K562 (cell line): ENCODE data around the gene FBXO36. TPM values are rescaled to one million over a fixed set of nuclear protein-coding genes. Genes with fewer than 3 reads are reported as not detected.

Experiments used
- ARID3A ChIP-seq: IDR thresholded peaks from 2 replicates; pipeline ENCODE4 v1.6.1; 2012; ENCODE audit warnings: low read depth, low read length, improper control_type of control experiment, borderline replicate concordance
- FOXA3 ChIP-seq, 2 experiments: fragments of 450-650 bp in 1 of 2; sonication (generic) in 1 of 2; formaldehyde crosslinking; IDR thresholded peaks in 1 of 2; conservative IDR thresholded peaks in 1 of 2; 2 replicates each; pipeline versions ENCODE4 v1.4.0 to v1.8.0; 2020 to 2022; ENCODE audit warnings: mild to moderate bottlenecking in 2 of 2, missing genetic modification reagents in 1 of 2
- HNRNPL ChIP-seq: fragments of 200-400 bp; formaldehyde crosslinking; IDR thresholded peaks from 2 replicates; pipeline ENCODE4 v1.6.1; 2017; ENCODE audit warnings: low read depth, mild to moderate bottlenecking, low read length
- MAFG ChIP-seq: fragments of 450-650 bp; conservative IDR thresholded peaks from 2 replicates; pipeline ENCODE4 v1.6.1; 2016; ENCODE audit warnings: missing genetic modification characterization, missing compliant biosample characterization
- SP2 ChIP-seq: IDR thresholded peaks from 2 replicates; pipeline ENCODE4 v1.6.1; 2011; ENCODE audit warnings: mild to moderate bottlenecking, low read depth, low read length, moderate library complexity; ENCODE audit not compliant: poor library complexity, severe bottlenecking; ENCODE audit errors: extremely low read depth
- STAT5A ChIP-seq: IDR thresholded peaks from 2 replicates; pipeline ENCODE4 v1.6.1; 2012; ENCODE audit warnings: low read length, inconsistent platforms, borderline replicate concordance
- polyA plus RNA-seq, 8 experiments: library from polyadenylated mRNA; depleted of rRNA in 4 of 8; stranded (reverse) in 5 of 8; unstranded in 3 of 8; fragments of >200 nt; fragmentation: Nextera tagmentation in 2 of 8; fragmentation: Illumina TruSeq in 1 of 8; extraction: Ambion mirVana in 2 of 8; extraction: Trizol in 1 of 8; gene quantifications; 2 replicates each; pipeline versions ENCODE4 v1.2.1 to v1.2.3, GENCODE V29; 2011 to 2014; ENCODE audit warnings: inconsistent platforms in 1 of 8, missing spikeins in 1 of 8
- total RNA-seq, 7 experiments: library from RNA; depleted of rRNA in 6 of 7; stranded (reverse); fragments of >200 nt in 6 of 7; fragmentation: Illumina TruSeq in 2 of 7; extraction: Trizol in 2 of 7; gene quantifications; 2 replicates each; pipeline versions ENCODE4 v1.2.1 to v1.2.3, GENCODE V29; 2011 to 2021; ENCODE audit warnings: low replicate concordance in 1 of 7
- TF ChIP-seq, protein P1 (sequence below): fragments of 250-450 bp; sonication (Bioruptor Pico); IDR thresholded peaks from 2 replicates; pipeline ENCODE4 v1.8.0; 2021; ENCODE audit warnings: borderline replicate concordance, mild to moderate bottlenecking, moderate library complexity; ENCODE audit not compliant: poor library complexity, severe bottlenecking
- TF ChIP-seq, protein P2 (sequence below), 3 experiments: fragments of 200-800 bp in 1 of 3; fragments of 250-450 bp in 1 of 3; fragments of 450-650 bp in 1 of 3; sonication (Bioruptor Pico) in 1 of 3; sonication (Bioruptor generic) in 1 of 3; formaldehyde crosslinking in 1 of 3; IDR thresholded peaks; 2 replicates each; pipeline versions ENCODE4 v1.6.1 to v1.8.0; 2016 to 2022; ENCODE audit warnings: mild to moderate bottlenecking in 2 of 3, missing genetic modification characterization in 2 of 3, missing compliant biosample characterization in 1 of 3, moderate library complexity in 1 of 3
- TF ChIP-seq, protein P3 (sequence below): sonication (generic); formaldehyde crosslinking; IDR thresholded peaks from 2 replicates; pipeline ENCODE4 v1.8.0; 2023; ENCODE audit warnings: mild to moderate bottlenecking, missing genetic modification reagents
- TF ChIP-seq, protein P4 (sequence below): sonication (generic); formaldehyde crosslinking; IDR thresholded peaks from 2 replicates; pipeline ENCODE4 v1.8.0; 2022; ENCODE audit warnings: mild to moderate bottlenecking, missing genetic modification reagents

The FBXO36 gene
- total and polyA plus RNA-seq, 9 of the 15 experiments (the other 6 are each of a cell fraction or from before 2014, with no cell fraction given) = 0.40 to 0.91 (median 0.58) TPM

DNA sequence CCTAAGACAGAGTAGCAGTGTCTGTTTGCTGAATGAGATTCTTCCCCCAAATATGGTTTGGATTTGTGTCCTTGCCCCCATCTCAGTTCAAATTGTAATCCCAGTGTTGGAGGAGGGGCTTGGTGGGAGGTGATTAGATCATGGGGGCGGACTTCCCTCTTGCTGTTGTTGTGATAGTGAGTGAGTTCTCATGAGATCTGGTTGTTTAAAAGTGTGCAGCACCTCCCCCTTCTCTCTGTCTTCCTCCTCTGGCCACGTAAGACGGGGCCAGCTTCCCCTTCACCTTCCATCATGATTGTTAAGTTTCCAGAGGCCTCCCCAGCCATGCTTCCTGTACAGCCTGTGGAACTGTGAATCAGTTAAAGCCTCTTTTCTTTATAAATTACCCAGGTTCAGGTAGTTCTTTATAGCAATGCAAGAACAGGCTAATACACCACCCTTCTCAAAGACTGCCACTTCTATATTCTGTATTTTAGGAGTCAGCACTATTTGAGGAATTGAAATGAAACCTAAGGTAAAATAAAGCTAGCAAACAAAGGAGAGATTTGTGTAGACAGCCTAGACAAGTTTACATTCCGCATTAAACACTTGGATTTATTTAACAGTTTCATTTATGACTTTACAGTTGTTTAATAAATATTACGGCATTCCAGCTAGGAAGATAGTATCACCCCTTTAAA is 21.6 kb downstream of the FBXO36 start (continued):
- TF ChIP-seq, protein P1, sequence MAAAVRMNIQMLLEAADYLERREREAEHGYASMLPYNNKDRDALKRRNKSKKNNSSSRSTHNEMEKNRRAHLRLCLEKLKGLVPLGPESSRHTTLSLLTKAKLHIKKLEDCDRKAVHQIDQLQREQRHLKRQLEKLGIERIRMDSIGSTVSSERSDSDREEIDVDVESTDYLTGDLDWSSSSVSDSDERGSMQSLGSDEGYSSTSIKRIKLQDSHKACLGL = no peak
- TF ChIP-seq MAFG (tag) (0 out of 2 replicates have a peak, but pooled peaks have one; percentile 31), FOXA3 (CRISPR knock-in tag; conservative IDR thresholded peaks at IDR 0.05 in 1 of 2, IDR thresholded peaks at IDR 0.05 in 1 of 2) (no peak), HNRNPL (no peak), STAT5A (no peak), ARID3A (no peak), SP2 (no peak)
- TF ChIP-seq, protein P2, sequence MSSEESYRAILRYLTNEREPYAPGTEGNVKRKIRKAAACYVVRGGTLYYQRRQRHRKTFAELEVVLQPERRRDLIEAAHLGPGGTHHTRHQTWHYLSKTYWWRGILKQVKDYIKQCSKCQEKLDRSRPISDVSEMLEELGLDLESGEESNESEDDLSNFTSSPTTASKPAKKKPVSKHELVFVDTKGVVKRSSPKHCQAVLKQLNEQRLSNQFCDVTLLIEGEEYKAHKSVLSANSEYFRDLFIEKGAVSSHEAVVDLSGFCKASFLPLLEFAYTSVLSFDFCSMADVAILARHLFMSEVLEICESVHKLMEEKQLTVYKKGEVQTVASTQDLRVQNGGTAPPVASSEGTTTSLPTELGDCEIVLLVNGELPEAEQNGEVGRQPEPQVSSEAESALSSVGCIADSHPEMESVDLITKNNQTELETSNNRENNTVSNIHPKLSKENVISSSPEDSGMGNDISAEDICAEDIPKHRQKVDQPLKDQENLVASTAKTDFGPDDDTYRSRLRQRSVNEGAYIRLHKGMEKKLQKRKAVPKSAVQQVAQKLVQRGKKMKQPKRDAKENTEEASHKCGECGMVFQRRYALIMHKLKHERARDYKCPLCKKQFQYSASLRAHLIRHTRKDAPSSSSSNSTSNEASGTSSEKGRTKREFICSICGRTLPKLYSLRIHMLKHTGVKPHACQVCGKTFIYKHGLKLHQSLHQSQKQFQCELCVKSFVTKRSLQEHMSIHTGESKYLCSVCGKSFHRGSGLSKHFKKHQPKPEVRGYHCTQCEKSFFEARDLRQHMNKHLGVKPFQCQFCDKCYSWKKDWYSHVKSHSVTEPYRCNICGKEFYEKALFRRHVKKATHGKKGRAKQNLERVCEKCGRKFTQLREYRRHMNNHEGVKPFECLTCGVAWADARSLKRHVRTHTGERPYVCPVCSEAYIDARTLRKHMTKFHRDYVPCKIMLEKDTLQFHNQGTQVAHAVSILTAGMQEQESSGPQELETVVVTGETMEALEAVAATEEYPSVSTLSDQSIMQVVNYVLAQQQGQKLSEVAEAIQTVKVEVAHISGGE (CRISPR knock-in tag; IDR thresholded peaks at IDR 0.05) = no peak
- TF ChIP-seq, protein P3, sequence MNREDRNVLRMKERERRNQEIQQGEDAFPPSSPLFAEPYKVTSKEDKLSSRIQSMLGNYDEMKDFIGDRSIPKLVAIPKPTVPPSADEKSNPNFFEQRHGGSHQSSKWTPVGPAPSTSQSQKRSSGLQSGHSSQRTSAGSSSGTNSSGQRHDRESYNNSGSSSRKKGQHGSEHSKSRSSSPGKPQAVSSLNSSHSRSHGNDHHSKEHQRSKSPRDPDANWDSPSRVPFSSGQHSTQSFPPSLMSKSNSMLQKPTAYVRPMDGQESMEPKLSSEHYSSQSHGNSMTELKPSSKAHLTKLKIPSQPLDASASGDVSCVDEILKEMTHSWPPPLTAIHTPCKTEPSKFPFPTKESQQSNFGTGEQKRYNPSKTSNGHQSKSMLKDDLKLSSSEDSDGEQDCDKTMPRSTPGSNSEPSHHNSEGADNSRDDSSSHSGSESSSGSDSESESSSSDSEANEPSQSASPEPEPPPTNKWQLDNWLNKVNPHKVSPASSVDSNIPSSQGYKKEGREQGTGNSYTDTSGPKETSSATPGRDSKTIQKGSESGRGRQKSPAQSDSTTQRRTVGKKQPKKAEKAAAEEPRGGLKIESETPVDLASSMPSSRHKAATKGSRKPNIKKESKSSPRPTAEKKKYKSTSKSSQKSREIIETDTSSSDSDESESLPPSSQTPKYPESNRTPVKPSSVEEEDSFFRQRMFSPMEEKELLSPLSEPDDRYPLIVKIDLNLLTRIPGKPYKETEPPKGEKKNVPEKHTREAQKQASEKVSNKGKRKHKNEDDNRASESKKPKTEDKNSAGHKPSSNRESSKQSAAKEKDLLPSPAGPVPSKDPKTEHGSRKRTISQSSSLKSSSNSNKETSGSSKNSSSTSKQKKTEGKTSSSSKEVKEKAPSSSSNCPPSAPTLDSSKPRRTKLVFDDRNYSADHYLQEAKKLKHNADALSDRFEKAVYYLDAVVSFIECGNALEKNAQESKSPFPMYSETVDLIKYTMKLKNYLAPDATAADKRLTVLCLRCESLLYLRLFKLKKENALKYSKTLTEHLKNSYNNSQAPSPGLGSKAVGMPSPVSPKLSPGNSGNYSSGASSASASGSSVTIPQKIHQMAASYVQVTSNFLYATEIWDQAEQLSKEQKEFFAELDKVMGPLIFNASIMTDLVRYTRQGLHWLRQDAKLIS (CRISPR knock-in tag) = no peak
- TF ChIP-seq, protein P4, sequence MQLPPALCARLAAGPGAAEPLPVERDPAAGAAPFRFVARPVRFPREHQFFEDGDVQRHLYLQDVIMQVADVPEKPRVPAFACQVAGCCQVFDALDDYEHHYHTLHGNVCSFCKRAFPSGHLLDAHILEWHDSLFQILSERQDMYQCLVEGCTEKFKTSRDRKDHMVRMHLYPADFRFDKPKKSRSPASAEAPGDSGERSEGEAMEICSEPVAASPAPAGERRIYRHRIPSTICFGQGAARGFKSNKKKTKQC (CRISPR knock-in tag) = no peak
